Measurements from ENCODE around the gene TSEN15. TPM values are rescaled to one million over a fixed set of nuclear protein-coding genes. Genes with fewer than 3 reads are reported as not detected.

Gene TSEN15
- total RNA-seq, 1 donor from 2014 or later, result 24.5 TPM

- DNase-seq (ENCODE audit: extremely low spot score, unreplicated experiment), result no peak
- Mint-ChIP-seq H3K36me3 (peaks cover 25% of the 10 kb centered on the region), H3K27me3 (no peaks in the 10 kb centered on the region), H3K4me1 (ENCODE audit: unreplicated experiment) (no peaks in the 10 kb centered on the region), H3K27ac (no peak overlapping the region), H3K9me3 (no peaks in the 10 kb centered on the region), H3K4me3 (no peak overlapping the region)
- no peak for TF ChIP-seq CTCF (conservative IDR thresholded peaks at IDR 0.05)
Observed at GRCh38 chr1:184069675-184070074, 18.1 kb downstream of the TSEN15 start.

GRCh38 chr1:184072376-184072775 is 20.8 kb downstream of the TSEN15 start:
- Mint-ChIP-seq H3K9me3 (no peaks in the 10 kb centered on the region), H3K4me1 (ENCODE audit: unreplicated experiment) (no peaks in the 10 kb centered on the region), H3K36me3 (peaks cover 12% of the 10 kb centered on the region), H3K27me3 (no peaks in the 10 kb centered on the region), H3K4me3 (no peak overlapping the region), H3K27ac (no peak overlapping the region)
- TF ChIP-seq CTCF (conservative IDR thresholded peaks at IDR 0.05), result no peak
- no peak for DNase-seq (ENCODE audit: extremely low spot score, unreplicated experiment)

GRCh38 chr1:184074383-184074782 is 22.9 kb downstream of the TSEN15 start:
- peaks cover 12% of the 10 kb centered on the region for H3K36me3 Mint-ChIP-seq

GRCh38 chr1:184075055-184076029 is 23.8 kb downstream of the TSEN15 start:
- Mint-ChIP-seq H3K4me3 (no peak overlapping the region), H3K27me3 (no peaks in the 10 kb centered on the region), H3K9me3 (no peaks in the 10 kb centered on the region), H3K4me1 (ENCODE audit: unreplicated experiment) (peaks cover 4% of the 10 kb centered on the region), H3K36me3 (peaks cover 12% of the 10 kb centered on the region), H3K27ac (no peak overlapping the region)
- TF ChIP-seq CTCF (conservative IDR thresholded peaks at IDR 0.05), result peak; percentile 86
- DNase-seq (ENCODE audit: extremely low spot score, unreplicated experiment), result no peak

More at GRCh38 chr1:184074383-184074782, 22.9 kb downstream of the TSEN15 start:
- Mint-ChIP-seq H3K27me3 (no peaks in the 10 kb centered on the region), H3K4me3 (no peak overlapping the region), H3K27ac (no peak overlapping the region), H3K9me3 (no peaks in the 10 kb centered on the region), H3K4me1 (ENCODE audit: unreplicated experiment) (peaks cover 4% of the 10 kb centered on the region)
- no peak for TF ChIP-seq CTCF (conservative IDR thresholded peaks at IDR 0.05)
- DNase-seq (ENCODE audit: extremely low spot score, unreplicated experiment), result no peak

GRCh38 chr1:184078564-184079249 is 27.2 kb downstream of the TSEN15 start:
- Mint-ChIP-seq H3K36me3 (peaks cover 8% of the 10 kb centered on the region), H3K27ac (no peak overlapping the region), H3K9me3 (no peaks in the 10 kb centered on the region), H3K4me3 (no peak overlapping the region), H3K27me3 (no peaks in the 10 kb centered on the region), H3K4me1 (ENCODE audit: unreplicated experiment) (peaks cover 4% of the 10 kb centered on the region)
- TF ChIP-seq CTCF (conservative IDR thresholded peaks at IDR 0.05), result no peak
- no peak for DNase-seq (ENCODE audit: extremely low spot score, unreplicated experiment)

Measured in type B pancreatic cell (in vitro differentiated cells).